ENCODE results near the gene SSR1.
"Not testable (repeated sequence)": the region's sequence is repeated elsewhere in the genome, so short reads cannot be mapped to it uniquely, and the experiment has no call there.

SSR1 gene

DNA sequence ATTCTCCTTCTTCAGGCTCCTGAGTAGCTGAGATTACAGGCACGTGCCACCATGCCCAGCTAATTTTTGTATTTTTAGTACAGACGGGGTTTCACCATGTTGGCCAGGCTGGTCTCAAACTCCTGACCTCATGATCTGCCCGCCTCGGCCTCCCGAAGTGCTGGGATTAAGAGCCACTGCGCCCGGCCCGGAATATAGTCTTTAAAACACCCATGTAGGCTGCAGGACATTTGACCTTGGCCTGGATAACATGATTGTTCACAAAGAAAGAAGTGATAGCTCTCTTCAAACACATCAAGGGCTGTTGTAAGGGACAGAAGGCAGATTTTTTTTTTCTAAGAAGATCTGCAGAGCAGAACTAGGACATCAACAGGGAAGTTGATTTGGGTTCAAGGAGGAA is 38.5 kb downstream of the SSR1 start:
- DNase-seq: not testable (repeated sequence)

DNA sequence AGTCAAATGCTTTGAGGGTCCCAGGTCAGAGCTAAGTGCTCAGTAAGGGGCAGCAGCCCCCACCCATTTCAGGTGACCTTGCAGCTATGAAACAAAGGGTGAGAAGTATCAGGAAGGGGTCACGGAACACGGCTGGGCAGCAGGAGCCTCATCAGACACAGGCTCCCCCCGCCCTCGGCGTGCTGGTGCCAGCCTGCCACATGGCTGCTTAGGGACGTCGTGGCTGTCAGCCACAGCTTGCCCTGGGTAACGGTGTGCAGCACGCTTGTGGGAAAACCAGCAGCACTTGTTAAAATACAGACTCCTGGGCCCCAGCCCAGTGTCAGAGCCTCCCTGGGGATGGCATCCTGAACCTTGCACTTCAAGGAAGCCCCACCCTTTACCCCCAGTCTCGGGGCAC is 39.3 kb downstream of the SSR1 start:
- no peak for DNase-seq

DNA sequence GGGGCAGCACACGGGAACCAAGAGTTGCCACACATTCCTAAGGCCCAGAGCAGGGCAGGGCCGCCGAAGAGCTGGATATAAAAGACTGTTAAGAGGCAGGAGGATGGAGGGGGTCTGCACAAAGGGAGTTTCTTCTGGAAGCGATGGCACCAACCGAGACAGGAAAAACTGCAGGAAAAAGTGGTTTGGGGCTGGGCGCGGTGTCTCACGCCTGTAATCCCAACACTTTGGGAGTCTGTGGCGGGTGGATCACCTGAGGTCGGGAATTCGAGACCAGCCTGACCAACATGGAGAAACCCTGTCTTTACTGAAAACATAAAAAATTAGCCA is 41.8 kb downstream of the SSR1 start:
- DNase-seq: no peak

DNA sequence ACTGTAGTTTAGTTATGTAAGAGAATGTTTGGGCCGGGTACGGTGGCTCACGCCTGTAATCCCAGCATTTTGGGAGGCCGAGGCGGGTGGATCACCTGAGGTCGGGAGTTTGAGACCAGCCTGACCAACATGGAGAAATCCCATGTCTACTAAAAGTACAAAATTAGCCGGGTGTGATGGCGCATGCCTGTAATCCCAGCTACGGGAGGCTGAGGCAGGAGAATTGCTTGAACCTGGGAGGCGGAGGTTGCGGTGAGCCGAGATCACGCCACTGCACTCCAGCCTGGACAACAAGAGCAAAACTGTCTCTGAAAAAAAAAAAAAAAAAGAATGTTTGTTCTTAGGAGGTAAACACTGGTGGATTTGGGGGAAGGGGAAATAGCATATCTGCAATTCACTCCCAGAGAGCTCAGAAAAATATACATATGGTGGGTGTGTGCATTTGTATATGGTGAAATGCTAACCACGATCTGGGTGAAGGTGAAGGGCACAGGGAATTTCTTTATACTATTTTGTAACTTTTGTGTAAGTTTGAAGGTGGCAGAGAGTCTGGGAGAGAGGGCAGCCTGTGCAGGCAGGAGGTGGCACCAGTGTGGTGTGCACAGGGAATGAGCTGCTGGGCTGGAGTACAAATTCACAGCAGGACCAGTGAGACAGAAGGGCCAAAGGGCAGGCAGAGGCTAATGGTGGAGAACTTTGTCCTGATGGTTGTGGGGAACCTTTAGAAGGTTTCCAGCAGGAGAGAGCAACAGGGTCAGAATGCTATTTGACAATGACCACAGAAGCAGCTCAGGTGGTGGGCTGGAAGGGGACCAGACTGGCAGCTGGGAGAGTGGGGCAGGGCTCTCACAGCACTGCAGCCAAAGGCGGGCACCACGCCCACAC is 42.4 kb downstream of the SSR1 start:
- DNase-seq: no peak

GRCh38 chr6:7269816-7270215 is 43.2 kb downstream of the SSR1 start:
- no peak for DNase-seq

DNA sequence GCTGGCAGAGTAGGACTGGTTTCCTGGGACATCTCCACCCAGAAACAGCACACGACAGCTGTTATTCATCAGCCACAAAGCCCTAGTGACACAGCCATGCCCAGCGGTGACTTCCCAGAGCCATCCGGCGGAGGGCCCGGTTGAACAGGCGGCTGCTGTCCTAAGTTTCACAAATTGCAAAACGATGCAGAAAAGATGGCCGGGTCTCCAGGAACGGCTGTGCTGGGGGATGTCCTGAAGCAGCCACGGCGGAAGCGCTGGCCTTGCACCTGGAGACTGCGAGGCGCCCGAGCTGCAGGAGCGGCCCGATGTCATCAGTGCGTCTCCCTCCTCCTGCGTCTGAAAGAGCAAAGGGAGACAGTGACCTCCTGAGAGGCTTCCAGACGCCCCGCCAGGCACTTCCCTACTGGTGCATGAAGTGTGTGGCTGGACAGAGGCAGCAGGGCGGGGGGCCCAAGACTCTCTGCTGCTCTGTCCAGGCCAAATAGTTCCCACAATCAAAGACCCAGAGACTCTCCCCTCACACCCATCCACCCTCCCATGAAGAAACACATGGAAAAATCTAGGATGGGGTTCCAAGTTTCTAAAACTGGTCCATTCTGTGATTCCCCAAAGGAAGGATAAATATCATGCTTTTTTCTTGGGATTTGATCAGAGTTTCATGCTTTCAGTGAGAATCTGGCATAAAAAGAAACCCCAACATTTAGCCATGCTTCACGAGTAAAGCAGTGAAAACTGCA is 44.0 kb downstream of the SSR1 start:
- DNase-seq: no peak

DNA sequence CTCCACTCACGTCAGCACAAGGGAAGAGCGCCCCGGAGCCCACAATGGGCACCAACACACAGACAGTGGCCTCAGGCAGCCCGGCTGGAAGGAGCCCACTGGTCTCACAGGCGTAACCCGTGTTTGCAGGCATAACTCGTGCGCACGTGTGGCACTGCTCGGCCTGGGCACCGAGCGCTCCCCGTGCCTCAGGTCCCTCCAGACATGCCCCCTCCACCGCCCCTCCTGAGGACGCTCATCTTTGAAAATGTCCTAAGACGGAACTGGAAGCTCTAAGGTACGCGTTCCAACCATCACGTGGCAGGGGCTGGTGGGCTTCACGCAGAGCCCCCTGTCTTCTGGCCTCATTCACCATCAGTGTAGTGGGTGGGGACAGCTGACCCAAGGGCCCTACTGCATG is 44.6 kb downstream of the SSR1 start:
- no peak for DNase-seq

DNA sequence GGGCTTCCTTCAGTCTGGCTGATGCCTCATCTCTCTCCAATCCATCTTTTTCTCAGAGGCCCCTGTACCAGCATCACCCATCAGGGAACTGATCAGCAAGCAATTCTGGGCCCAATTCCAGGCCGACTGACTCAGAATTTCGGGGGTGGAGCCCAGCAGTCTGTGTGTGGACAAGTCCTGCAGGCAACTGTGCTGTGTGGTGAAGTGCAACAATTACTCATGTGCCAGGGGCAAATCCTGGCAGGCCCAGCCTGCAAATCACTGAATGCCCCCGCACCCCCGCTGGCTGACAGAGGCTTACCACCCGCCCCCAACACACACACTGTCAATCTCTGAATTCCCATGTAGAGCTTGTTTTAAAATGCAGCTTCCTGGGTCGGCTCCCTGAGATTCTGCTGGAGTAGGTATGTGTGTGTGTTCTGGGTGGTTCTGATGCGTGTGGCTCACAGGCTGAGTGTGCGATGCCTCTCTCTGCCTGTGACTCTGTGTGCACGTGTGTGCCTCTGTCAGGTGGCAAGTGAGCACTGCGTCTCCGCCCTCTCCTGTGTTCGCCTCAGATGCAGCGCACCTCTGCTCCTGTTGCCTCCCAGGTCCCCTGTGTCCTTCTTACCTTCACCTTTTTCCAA is 45.4 kb downstream of the SSR1 start:
- DNase-seq: no peak

DNA sequence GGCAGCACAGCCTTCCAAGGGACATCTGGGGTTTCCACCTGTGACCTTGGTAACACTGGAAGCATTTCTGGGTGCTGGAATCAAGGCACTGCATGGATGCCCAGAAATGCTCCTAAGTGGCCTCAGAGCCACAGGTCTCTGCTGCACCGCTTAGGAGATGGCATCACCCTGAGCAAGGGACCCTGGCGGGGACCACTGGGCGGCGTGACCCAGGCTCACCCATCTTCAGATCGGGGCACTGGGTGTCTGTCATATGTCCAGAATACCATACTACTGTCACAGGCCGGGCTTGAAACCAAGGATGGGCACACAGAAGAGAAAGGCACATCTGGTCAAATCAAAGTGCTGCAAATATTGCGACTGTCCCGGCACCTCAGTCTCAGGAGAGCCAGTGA is 45.9 kb downstream of the SSR1 start:
- no peak for DNase-seq

DNA sequence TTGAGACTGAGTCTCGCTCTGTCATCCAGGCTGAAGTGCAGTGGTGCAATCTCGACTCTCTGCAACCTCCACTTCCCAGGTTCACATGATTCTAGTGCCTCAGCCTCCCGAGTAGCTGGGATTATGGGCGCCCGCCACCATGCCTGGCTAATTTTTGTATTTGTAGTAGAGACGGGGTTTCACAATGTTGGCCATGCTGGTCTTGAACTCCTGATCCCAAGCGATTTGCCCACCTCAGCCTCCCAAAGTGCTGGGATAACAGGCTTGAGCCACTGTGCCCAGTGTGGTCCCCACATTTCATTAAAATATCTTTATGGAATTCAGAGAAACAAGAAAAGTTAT is 47.6 kb downstream of the SSR1 start:
- not testable (repeated sequence) for DNase-seq

DNA sequence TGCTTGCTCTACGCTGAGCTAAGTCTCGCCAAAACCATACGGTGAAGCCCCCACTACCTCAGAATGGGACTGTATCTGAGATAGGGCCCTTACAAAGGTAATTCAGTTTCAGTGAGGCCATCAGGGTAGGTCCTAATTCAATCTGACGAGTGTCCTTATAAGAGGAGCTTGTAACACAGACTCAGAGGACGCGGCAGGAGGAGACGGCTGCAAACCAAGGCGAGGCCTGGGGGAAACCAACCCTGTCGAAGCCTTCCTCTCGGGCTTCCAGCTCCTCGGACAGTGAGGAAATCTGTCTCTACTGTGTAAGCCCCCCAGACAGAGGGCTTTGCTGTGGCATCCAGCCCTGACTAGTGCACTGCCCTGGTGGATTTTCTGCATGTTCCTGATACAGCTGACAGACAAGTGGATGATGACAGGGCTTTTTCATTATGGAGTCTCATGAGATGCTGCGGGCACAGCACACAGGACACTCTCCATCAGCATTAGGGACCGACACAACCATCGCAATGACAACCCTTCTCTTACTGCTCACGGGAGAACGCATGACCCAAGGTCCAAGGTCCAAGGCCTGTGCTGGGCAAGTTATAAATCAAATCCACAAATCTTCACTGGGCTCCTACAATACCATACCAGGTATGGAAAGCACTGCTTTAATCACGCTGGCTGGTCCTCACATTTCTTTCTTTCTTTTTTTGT is 48.2 kb downstream of the SSR1 start:
- DNase-seq: no peak

GRCh38 chr6:7264041-7264440 is 49.0 kb downstream of the SSR1 start:
- DNase-seq: no peak

DNA sequence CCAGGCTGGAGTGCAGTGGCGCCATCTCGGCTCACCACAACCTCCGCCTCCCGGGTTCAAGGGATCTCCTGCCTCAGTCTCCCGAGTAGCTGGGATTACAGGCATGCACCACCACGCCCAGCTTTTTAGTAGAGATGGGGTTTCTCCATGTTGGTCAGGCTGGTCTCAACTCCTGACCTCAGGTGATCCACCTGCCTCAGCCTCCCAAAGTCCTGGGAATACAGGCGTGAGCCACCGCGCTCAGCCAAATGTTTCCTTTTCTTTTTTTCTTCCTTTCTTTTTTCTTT is 49.5 kb downstream of the SSR1 start:
- DNase-seq: not testable (repeated sequence)

DNA sequence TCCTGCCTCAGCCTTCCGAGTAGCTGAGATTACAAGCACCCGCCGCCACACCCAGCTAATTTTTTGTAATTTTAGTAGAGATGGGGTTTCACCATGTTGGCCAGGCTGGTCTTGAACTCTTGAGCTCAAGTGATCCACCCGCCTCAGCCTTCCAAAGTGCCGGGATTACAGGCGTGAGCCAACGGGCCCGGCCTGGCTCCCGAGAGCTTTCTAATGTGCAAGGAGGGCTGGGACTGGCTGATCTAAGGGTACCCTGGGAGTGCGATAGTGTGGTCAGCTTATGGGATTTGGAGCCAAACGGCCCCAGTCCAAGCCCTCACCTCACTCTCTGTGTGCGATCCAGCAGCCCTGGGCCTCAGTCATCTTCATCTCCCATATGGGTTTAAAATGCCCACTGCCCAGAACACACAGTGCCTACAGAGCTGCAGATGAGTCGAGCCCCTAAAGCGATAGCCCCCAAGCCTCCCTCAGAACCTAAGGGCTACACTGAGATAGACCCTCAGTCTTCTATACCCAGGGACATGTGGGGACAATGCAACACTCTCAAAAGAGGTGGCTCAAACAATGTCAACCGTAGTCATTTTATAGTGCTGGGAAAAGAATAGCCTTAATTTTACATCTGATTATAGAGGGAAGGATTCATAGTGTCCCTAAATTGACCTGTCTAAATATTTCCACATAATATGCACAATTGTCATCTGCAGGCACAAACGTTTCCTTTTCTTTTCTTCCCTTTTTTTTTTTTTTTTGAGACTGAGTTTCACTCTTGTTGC is 50.1 kb downstream of the SSR1 start:
- no peak for DNase-seq

- DNase-seq: no peak
These were observed 51.0 kb downstream of the SSR1 start for GRCh38 chr6:7261852-7262461.

- peak in 1 of 2 experiments; percentile 63 for DNase-seq
These were observed 51.8 kb downstream of the SSR1 start for GRCh38 chr6:7261032-7261841.

DNA sequence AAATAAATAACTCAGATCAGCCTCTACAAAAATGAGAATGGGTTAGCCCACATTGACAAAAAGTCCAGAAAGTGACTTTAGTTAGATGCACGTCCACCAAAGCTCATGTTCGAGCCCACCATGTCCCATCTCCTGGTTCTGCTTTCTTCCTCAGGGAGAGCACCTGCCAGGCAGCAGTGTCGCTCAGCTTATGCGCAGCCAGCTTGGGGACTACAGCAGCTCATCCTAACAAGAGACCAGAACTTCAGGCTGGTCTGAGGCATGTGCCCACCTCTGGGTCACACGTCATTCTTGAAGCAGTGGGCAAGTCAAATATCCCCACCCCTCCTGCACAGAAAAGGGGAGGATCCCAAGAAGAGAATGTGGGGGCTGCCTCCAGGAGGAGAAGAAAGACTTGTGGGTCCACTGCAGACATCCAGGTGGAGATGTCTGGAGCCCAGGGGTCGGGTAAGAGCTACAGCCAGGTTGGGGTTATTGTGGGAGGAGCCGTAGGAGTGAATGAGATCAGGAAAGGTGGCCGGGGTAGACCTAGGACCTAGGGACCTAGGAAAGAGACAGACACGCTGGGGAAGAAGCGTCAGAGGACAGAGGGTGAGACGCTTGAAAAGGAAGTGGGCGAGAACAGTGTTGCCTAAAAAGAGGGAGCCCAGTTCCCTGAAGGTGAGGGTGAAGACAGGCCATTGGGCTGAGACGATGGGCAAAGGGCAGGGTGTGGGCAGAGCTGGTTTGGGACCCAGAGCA is 52.5 kb downstream of the SSR1 start:
- no peak for DNase-seq

- DNase-seq: no peak
These were observed 54.7 kb downstream of the SSR1 start for GRCh38 chr6:7258231-7258763.

DNA sequence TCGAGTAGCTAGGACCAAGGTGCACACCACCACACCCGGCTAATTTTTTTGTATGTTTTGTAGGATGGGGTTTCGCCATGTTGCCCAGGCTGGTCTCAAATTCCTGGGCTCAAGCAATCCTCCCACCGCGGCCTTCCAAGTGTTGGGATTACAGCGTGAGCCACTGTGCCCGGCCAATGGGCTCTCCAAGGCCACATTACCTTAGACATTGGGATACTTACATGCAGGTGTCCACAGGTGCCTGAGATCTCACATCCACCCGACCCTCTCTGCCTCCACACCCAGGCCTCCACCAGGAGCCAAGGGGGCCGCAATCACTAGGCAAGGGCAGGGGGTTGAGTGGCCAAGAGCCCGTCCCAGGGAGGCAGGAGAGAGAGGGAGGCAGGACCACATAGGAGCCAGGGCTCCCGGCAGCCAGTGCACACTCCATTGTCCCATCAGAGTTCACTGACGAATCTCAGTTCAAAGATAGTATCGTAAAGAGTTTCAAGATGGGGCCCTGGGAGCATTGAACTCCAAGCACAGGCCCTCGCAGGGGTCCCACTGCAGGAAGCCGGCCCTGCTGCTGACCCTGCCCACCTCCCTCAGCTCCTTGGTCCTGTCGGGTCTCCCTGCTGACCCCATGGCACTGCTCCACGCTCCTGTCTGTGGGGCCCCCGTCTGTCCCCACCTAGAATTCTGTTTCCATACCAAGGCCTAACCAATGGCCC is 55.3 kb downstream of the SSR1 start:
- no peak for DNase-seq

- no peak for DNase-seq
These were observed 56.2 kb downstream of the SSR1 start for GRCh38 chr6:7256785-7257184.
